Thyroid gland (tissue), 4 donors: ENCODE data around the gene DDX55.

ENCODE experiments used
- CTCF ChIP-seq, 6 experiments: fragments of 200-600 bp in 3 of 6; fragments of 450-650 bp in 3 of 6; sonication (generic) in 3 of 6; IDR thresholded peaks; one replicate each; pipeline ENCODE4 v1.5.1; 2016 to 2019; ENCODE audit warnings: antibody characterized with exemption in 6 of 6, mild to moderate bottlenecking in 2 of 6, inconsistent platforms in 1 of 6, moderate library complexity in 1 of 6
- POLR2A ChIP-seq, 2 donors: fragments of 450-650 bp; IDR thresholded peaks; one replicate each; pipeline ENCODE4 v1.6.1; 2017; ENCODE audit warnings: antibody characterized with exemption in 2 of 2, mild to moderate bottlenecking in 2 of 2, moderate library complexity in 1 of 2

- TF ChIP-seq CTCF (IDR thresholded peaks at IDR 0.05): no peak
- no peak for TF ChIP-seq POLR2A (IDR thresholded peaks at IDR 0.05)
These were observed 12.6 kb downstream of the DDX55 start for GRCh38 chr12:123614531-123614930.
